Testis (tissue), 2 donors: ENCODE results near the gene SYNE2.

ENCODE experiments used
- POLR2A ChIP-seq: fragments of 450-650 bp; IDR thresholded peaks from one replicate; pipeline ENCODE4 v1.6.1; 2017; ENCODE audit warnings: antibody characterized with exemption, mild to moderate bottlenecking, moderate library complexity
- TF ChIP-seq, protein P1 (sequence below), 3 experiments: fragments of 450-650 bp in 2 of 3; fragments of 200-600 bp in 1 of 3; sonication (generic) in 1 of 3; IDR thresholded peaks; one replicate each; pipeline ENCODE4 v1.5.1; 2016 to 2019; ENCODE audit warnings: antibody characterized with exemption in 3 of 3, mild to moderate bottlenecking in 2 of 3, moderate library complexity in 1 of 3

GRCh38 chr14:63995285-63995684 is 142.5 kb downstream of the SYNE2 start:
- TF ChIP-seq, protein P1, sequence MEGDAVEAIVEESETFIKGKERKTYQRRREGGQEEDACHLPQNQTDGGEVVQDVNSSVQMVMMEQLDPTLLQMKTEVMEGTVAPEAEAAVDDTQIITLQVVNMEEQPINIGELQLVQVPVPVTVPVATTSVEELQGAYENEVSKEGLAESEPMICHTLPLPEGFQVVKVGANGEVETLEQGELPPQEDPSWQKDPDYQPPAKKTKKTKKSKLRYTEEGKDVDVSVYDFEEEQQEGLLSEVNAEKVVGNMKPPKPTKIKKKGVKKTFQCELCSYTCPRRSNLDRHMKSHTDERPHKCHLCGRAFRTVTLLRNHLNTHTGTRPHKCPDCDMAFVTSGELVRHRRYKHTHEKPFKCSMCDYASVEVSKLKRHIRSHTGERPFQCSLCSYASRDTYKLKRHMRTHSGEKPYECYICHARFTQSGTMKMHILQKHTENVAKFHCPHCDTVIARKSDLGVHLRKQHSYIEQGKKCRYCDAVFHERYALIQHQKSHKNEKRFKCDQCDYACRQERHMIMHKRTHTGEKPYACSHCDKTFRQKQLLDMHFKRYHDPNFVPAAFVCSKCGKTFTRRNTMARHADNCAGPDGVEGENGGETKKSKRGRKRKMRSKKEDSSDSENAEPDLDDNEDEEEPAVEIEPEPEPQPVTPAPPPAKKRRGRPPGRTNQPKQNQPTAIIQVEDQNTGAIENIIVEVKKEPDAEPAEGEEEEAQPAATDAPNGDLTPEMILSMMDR (IDR thresholded peaks at IDR 0.05) = no peak
- no peak for TF ChIP-seq POLR2A
